RWPE1 (cell line): Measurements from ENCODE around the gene ZNF500.

ENCODE experiments used
- CTCF ChIA-PET: fragments of 350-600 bp; sonication (Branson Sonifier 250); formaldehyde crosslinking; extraction: SDS; loops from one replicate; lab custom pipeline; 2021; lab: Yijun Ruan, JAX
- POLR2A ChIA-PET: fragments of 400-600 bp; formaldehyde crosslinking; extraction: SDS; loops from one replicate; lab custom pipeline; 2020; ENCODE audit warnings: antibody characterized with exemption; ENCODE audit not compliant: low non-redundant PET; lab: Yijun Ruan, JAX
- DNase-seq: peaks from one replicate; pipeline ENCODE4 v3.0.0; 2012; ENCODE audit warnings: low spot score
- H3K27ac ChIP-seq: fragments of 450-650 bp; 2 replicates; pipeline ENCODE4 v1.5.1; 2017
- CTCF ChIP-seq: fragments of 450-650 bp; conservative IDR thresholded peaks from 2 replicates; pipeline ENCODE4 v1.5.1; 2017; ENCODE audit warnings: low read depth, mild to moderate bottlenecking

The ZNF500 gene

GRCh38 chr16:4729876-4730275 is 37.1 kb downstream of the ZNF500 start:
- POLR2A ChIA-PET = no interaction called here
- no peak overlapping the region for H3K27ac ChIP-seq
- DNase-seq = no peak
- CTCF ChIA-PET = no interaction called here
- no peak for TF ChIP-seq CTCF

GRCh38 chr16:4728676-4729075 is 38.3 kb downstream of the ZNF500 start:
- ChIA-PET CTCF (no interaction called here), POLR2A (no interaction called here)
- TF ChIP-seq CTCF = no peak
- DNase-seq = no peak
- H3K27ac ChIP-seq = no peak overlapping the region

GRCh38 chr16:4726616-4727015 is 40.3 kb downstream of the ZNF500 start:
- TF ChIP-seq CTCF = no peak
- H3K27ac ChIP-seq = peak overlapping the region; percentile 2; the same call in 1 of the 2 replicates
- CTCF ChIA-PET = interaction anchor here (0.6 kb wide), 1 partner anchor 1744 kb away, joined by 3 read pairs; no protein-coding TSS in a partner anchor
- POLR2A ChIA-PET = no interaction called here
- DNase-seq = no peak

GRCh38 chr16:4724661-4725270 is 42.2 kb downstream of the ZNF500 start:
- ChIA-PET CTCF (interaction anchor here (0.6 kb wide), 1 partner anchor 53 kb away, joined by 7 read pairs; no protein-coding TSS in a partner anchor), POLR2A (interaction anchor here (0.6 kb wide), 1 partner anchor 9 kb away, joined by 3 read pairs; the partner anchor contains the start of genes ANKS3 and DNAAF8)
- no peak for DNase-seq
- no peak for TF ChIP-seq CTCF
- no peak overlapping the region for H3K27ac ChIP-seq

GRCh38 chr16:4723071-4723767 is 43.7 kb downstream of the ZNF500 start:
- DNase-seq = no peak
- no peak overlapping the region for H3K27ac ChIP-seq
- ChIA-PET POLR2A (no interaction called here), CTCF (no interaction called here)
- no peak for TF ChIP-seq CTCF

GRCh38 chr16:4718466-4718865 is 48.5 kb downstream of the ZNF500 start:
- CTCF ChIA-PET = no interaction called here

More at GRCh38 chr16:4718466-4718865, 48.5 kb downstream of the ZNF500 start:
- POLR2A ChIA-PET = no interaction called here
- peak overlapping the region; percentile 55 for H3K27ac ChIP-seq
- no peak for TF ChIP-seq CTCF
- DNase-seq = no peak
